B cell (primary cell): ENCODE data around the gene MBNL3.

Experiments used
- CTCF ChIP-seq: fragments of 200-600 bp; IDR thresholded peaks from one replicate; pipeline ENCODE4 v1.8.0; 2022; ENCODE audit warnings: antibody characterized with exemption, mild to moderate bottlenecking
- EZH2 ChIP-seq: IDR thresholded peaks from 2 replicates; pipeline ENCODE4 v1.6.1; 2012; ENCODE audit warnings: borderline replicate concordance, low read depth, mild to moderate bottlenecking, moderate library complexity, low read length; ENCODE audit not compliant: insufficient read depth, poor library complexity, severe bottlenecking

GRCh38 chrX:132384301-132384700 is 104.5 kb downstream of the MBNL3 start:
- TF ChIP-seq CTCF (no peak), EZH2 (no peak)
